GM13976 (cell line): Measurements from ENCODE around the gene FAM83D.

ENCODE experiments used
- DNase-seq: peaks from one replicate; pipeline ENCODE4 v3.0.0; 2012; ENCODE audit warnings: low spot score
- CTCF ChIP-seq: IDR thresholded peaks from 2 replicates; pipeline ENCODE4 v1.5.1; 2012; ENCODE audit warnings: borderline replicate concordance, mild to moderate bottlenecking; ENCODE audit not compliant: insufficient read depth; ENCODE audit errors: extremely low read depth, missing control alignments, control extremely low read depth
- in situ Hi-C: fragments of 300-500 bp; cut with MboI; formaldehyde crosslinking; loops from one replicate; pipeline ENCODE4 v1.12.0; 2022; ENCODE audit warnings: low sequenced_read_pairs, mixed read lengths, inconsistent platforms; ENCODE audit not compliant: unreplicated experiment

Gene FAM83D

GRCh38 chr20:38937978-38938473, 11.8 kb downstream of the FAM83D start:
- no peak for TF ChIP-seq CTCF
- in situ Hi-C loops, result no loop called here
- no peak for DNase-seq

- in situ Hi-C loops, result no loop called here
- no peak for DNase-seq
- TF ChIP-seq CTCF, result no peak
These were observed 13.5 kb downstream of the FAM83D start for GRCh38 chr20:38939686-38940085.

GRCh38 chr20:38940644-38941043, 14.4 kb downstream of the FAM83D start:
- no peak for DNase-seq
- in situ Hi-C loops, result no loop called here
- no peak for TF ChIP-seq CTCF

GRCh38 chr20:38941726-38942389, 15.6 kb downstream of the FAM83D start:
- in situ Hi-C loops, result no loop called here
- DNase-seq, result no peak
- TF ChIP-seq CTCF, result no peak

- TF ChIP-seq CTCF, result no peak
- in situ Hi-C loops, result no loop called here
- no peak for DNase-seq
These were observed 18.8 kb downstream of the FAM83D start for GRCh38 chr20:38945012-38945411.

GRCh38 chr20:38946836-38947235, 20.6 kb downstream of the FAM83D start:
- no peak for TF ChIP-seq CTCF
- in situ Hi-C loops, result no loop called here
- DNase-seq, result no peak
